Measurements from ENCODE around the gene RND3.

GRCh38 chr2:150450765-150451164 lies 36.7 kb downstream of the RND3 start:
- TF ChIP-seq CTCF (IDR thresholded peaks at IDR 0.05; ENCODE audit: insufficient read depth, low read length) (no peak), POLR2AphosphoS5 (IDR thresholded peaks at IDR 0.05; ENCODE audit: low read depth) (no peak)
